IPS DF 6.9 (cell line): ENCODE measurements around the gene EPS8L2.

Experiments used
- DNase-seq: peaks from one replicate; pipeline ENCODE4 v3.0.0-alpha.2; 2013; ENCODE audit warnings: low read depth, low spot score
- H3K27ac ChIP-seq: one replicate; pipeline ENCODE4 v1.5.1; 2013; ENCODE audit warnings: low read length, control low read depth
- H3K27me3 ChIP-seq: 2 replicates; pipeline ENCODE4 v1.6.1; 2013; ENCODE audit warnings: mild to moderate bottlenecking, low read length; ENCODE audit not compliant: control insufficient read depth, insufficient read depth
- H3K36me3 ChIP-seq: 2 replicates; pipeline ENCODE4 v1.6.1; 2013; ENCODE audit warnings: low read length; ENCODE audit not compliant: control insufficient read depth, insufficient read depth
- H3K4me1 ChIP-seq: 2 replicates; pipeline ENCODE4 v1.6.1; 2013; ENCODE audit warnings: low read length; ENCODE audit not compliant: control insufficient read depth, insufficient read depth
- H3K4me3 ChIP-seq: 2 replicates; pipeline ENCODE4 v1.5.1; 2013; ENCODE audit warnings: mild to moderate bottlenecking, low read length
- H3K9me3 ChIP-seq: 2 replicates; pipeline ENCODE4 v1.6.1; 2013; ENCODE audit warnings: low read length, inconsistent platforms; ENCODE audit not compliant: control insufficient read depth, insufficient read depth
- WGBS: extraction: QIAGEN DNeasy Blood & Tissue Kit; methylation state at CpG from one replicate; pipeline ENCODE4 v1.1.7; 2013; ENCODE audit warnings: mixed read lengths, missing lambda C conversion rate; ENCODE audit not compliant: insufficient read length, insufficient coverage; 5-methylcytosine and 5-hydroxymethylcytosine counted together

The EPS8L2 gene

GRCh38 chr11:770642-771616 lies 64.9 kb downstream of the EPS8L2 start:
- H3K4me3 ChIP-seq: no peak overlapping the region
- H3K9me3 ChIP-seq: no peaks in the 10 kb centered on the region
- 0 out of 2 replicates have a peak, but pooled peaks cover 2% of the 10 kb centered on the region for H3K4me1 ChIP-seq
- H3K36me3 ChIP-seq: peaks cover 39% of the 10 kb centered on the region
- H3K27me3 ChIP-seq: no peaks in the 10 kb centered on the region
- H3K27ac ChIP-seq: no peak overlapping the region
- no CpG with 5 or more reads among the region's 32 CpGs for WGBS
- no peak for DNase-seq

GRCh38 chr11:771617-772204 lies 65.7 kb downstream of the EPS8L2 start:
- H3K9me3 ChIP-seq: no peaks in the 10 kb centered on the region
- no peaks in the 10 kb centered on the region for H3K27me3 ChIP-seq
- 0 out of 2 replicates have a peak, but pooled peaks cover 2% of the 10 kb centered on the region for H3K4me1 ChIP-seq
- DNase-seq: no peak
- H3K36me3 ChIP-seq: peaks cover 38% of the 10 kb centered on the region
- no peak overlapping the region for H3K27ac ChIP-seq
- no CpG with 5 or more reads among the region's 15 CpGs for WGBS
- H3K4me3 ChIP-seq: no peak overlapping the region

- Histone ChIP-seq H3K4me1 (0 out of 2 replicates have a peak, but pooled peaks cover 2% of the 10 kb centered on the region), H3K27me3 (no peaks in the 10 kb centered on the region), H3K27ac (no peak overlapping the region), H3K36me3 (peaks cover 36% of the 10 kb centered on the region), H3K9me3 (no peaks in the 10 kb centered on the region), H3K4me3 (no peak overlapping the region)
- no peak for DNase-seq
- no CpG with 5 or more reads among the region's 34 CpGs for WGBS
Observed at GRCh38 chr11:772429-773390, 66.7 kb downstream of the EPS8L2 start.

- H3K4me3 ChIP-seq: no peak overlapping the region
- DNase-seq: no peak
- H3K9me3 ChIP-seq: no peaks in the 10 kb centered on the region
- WGBS: no CpG with 5 or more reads among the region's 5 CpGs
- H3K4me1 ChIP-seq: 0 out of 2 replicates have a peak, but pooled peaks cover 4% of the 10 kb centered on the region
- H3K27me3 ChIP-seq: no peaks in the 10 kb centered on the region
- H3K36me3 ChIP-seq: peaks cover 36% of the 10 kb centered on the region
- no peak overlapping the region for H3K27ac ChIP-seq
Observed at GRCh38 chr11:773425-773824, 67.4 kb downstream of the EPS8L2 start.

- Histone ChIP-seq H3K27ac (no peak overlapping the region), H3K36me3 (peaks cover 36% of the 10 kb centered on the region), H3K4me3 (no peak overlapping the region), H3K27me3 (no peaks in the 10 kb centered on the region), H3K4me1 (0 out of 2 replicates have a peak, but pooled peaks cover 4% of the 10 kb centered on the region), H3K9me3 (no peaks in the 10 kb centered on the region)
- DNase-seq: no peak
- no CpG with 5 or more reads among the region's 9 CpGs for WGBS
Observed at GRCh38 chr11:773830-774229, 67.8 kb downstream of the EPS8L2 start.

- Histone ChIP-seq H3K4me1 (0 out of 2 replicates have a peak, but pooled peaks cover 4% of the 10 kb centered on the region), H3K27ac (no peak overlapping the region), H3K4me3 (no peak overlapping the region), H3K9me3 (no peaks in the 10 kb centered on the region), H3K36me3 (peaks cover 33% of the 10 kb centered on the region), H3K27me3 (no peaks in the 10 kb centered on the region)
- DNase-seq: no peak
- no CpG with 5 or more reads among the region's 20 CpGs for WGBS
Observed at GRCh38 chr11:774873-775592, 69.0 kb downstream of the EPS8L2 start.

- H3K4me3 ChIP-seq: peak overlapping the region; percentile 84; the same call in 1 of the 2 replicates
- H3K4me1 ChIP-seq: 0 out of 2 replicates have a peak, but pooled peaks cover 4% of the 10 kb centered on the region
- H3K36me3 ChIP-seq: peaks cover 22% of the 10 kb centered on the region
- no peaks in the 10 kb centered on the region for H3K9me3 ChIP-seq
- H3K27me3 ChIP-seq: no peaks in the 10 kb centered on the region
- no peak for DNase-seq
- WGBS: no CpG with 5 or more reads among the region's 11 CpGs
- H3K27ac ChIP-seq: no peak overlapping the region
Observed at GRCh38 chr11:776263-776560, 70.2 kb downstream of the EPS8L2 start.

- H3K27ac ChIP-seq: no peak overlapping the region
- no peak for DNase-seq
- H3K27me3 ChIP-seq: no peaks in the 10 kb centered on the region
- H3K4me1 ChIP-seq: peaks cover 4% of the 10 kb centered on the region; the same call in 1 of the 2 replicates
- peaks cover 19% of the 10 kb centered on the region for H3K36me3 ChIP-seq
- no peaks in the 10 kb centered on the region for H3K9me3 ChIP-seq
- H3K4me3 ChIP-seq: peak overlapping the region; percentile 84
- no CpG with 5 or more reads among the region's 65 CpGs for WGBS
Observed at GRCh38 chr11:776561-777287, 70.7 kb downstream of the EPS8L2 start.
